ENCODE data around the gene TICRR.

The TICRR gene

DNA sequence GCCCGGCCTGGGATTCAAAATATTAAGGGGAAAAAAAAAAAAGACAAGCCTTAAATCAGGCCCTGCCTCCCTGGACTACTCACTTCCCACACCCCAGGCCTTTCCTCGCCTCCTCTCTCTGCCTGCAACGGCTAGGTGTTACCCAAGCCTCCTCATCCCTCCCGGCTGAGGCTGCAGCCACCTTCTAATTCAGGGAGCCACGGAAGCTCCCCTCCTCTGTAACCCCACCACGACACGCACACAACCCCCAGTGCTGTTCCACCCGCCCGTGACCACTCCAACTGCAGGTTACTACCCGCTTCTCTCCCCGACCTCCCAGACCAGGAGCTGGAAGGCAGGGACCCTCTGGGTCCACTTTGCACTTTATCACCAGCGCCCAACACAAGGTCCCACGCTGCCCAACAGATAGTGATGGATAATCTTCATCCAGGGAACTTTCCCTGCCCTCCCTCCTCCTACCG lies 79.1 kb downstream of the TICRR start:
- DNase-seq (ENCODE audit: low spot score), result no peak

DNA sequence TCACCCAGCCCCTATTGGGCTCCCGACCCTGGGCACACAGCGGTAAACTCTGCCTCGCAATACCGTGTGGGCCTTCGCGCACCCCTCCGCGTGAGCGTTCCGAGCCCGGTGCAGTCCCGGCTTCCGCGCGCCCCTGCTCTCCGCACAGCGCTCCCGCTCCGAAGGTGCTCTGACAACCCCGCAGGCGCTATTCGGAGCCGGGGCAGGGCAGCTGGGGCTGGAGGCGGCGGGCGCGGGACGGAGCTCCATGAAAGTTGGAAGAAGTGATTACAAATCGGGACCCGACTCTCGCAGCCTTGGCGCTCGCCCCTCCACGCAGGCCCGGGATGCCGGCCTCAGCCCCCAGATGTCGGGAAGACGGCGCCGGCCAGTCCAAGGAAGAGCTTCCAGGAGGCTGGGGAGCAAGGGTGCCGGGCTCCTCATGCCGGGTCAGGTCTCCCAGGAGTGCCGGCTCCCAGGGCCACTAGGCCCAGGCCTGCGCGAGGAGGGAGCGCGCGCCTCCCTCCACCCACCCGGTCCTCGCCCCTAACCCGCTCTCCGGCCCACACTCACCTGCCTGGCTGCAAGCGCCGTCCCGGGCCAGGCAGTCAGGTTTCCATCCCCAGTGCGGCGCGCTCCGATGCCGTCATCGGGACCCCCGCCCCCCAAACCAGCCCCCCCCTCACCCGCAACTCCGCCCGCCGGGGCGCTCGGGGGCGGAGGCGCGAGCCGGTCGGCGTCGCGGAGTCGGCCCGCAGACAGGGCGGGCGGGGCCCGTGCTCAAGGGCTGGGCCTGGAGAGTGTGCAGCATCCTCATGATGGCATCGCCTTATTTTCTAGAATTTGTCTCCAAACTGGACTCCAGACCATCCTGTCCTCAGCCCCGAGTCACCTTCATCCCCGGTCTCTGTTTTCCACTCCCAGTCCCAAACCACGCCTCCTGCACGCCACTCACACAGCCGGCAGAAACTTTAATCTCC lies 79.9 kb downstream of the TICRR start, which contains the start of gene KIF7:
KIF7 (minus strand) TSS at position 621 of the 959 bp plus-strand sequence. CDS start 2,537 bp downstream, outside the sequence.
- peak; percentile 90 for DNase-seq (ENCODE audit: low spot score)

DNA sequence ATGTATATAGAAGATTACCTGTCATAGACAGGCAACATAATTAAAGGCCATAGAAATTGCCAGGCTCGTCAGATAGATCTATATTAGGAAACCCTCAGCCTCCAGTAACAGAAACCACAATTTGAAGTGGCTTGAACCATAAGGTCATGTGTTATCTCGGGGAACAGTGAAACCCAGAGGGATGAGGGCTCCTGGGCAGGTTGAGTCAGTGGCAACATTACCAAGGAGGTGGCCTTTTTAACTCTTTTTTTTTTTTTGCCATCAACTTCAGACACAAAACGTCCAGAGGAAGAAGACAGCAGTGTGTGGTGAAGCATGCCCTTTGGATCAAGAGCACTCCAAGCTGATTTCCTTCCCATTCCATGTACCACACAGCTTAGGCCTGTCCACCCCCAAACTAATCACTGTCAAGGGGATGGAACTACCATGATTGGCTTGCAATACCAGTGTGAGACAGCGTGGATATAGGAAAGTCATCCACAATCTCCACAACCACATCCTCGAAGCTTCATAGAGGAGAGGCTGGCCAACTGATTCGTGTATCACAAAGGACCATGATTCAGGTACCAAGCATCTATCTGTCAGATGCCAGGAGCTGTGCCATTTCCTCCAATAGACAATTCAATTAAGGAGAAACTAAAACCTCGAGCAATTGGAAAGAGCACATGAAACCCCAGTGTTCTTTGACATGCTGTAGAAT lies 81.0 kb downstream of the TICRR start:
- DNase-seq (ENCODE audit: low spot score), result no peak

DNA sequence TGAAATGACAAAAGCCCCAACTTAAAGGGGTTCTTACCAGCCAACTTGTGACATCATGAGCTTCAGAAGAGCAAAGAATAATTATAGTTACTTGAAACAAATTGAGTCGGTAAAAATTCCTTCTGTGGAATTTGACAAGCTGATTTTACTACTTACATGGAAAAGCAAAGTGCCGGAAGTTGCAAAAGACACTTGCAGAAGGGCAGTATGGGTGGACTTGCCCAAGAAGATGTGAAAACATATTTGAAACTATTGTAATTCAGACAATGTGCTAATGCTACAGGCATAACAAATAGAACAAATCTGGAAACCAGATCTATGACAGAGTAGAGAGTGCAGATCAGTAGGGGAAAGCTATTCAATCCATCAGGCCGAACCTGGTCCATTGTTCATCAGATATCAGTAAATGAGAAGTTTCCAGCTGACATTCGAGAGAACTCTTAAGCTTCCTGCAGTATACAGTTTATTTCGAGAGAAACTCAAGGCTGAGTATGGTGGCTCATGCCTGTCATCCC lies 82.5 kb downstream of the TICRR start:
- DNase-seq (ENCODE audit: low spot score), result no peak

DNA sequence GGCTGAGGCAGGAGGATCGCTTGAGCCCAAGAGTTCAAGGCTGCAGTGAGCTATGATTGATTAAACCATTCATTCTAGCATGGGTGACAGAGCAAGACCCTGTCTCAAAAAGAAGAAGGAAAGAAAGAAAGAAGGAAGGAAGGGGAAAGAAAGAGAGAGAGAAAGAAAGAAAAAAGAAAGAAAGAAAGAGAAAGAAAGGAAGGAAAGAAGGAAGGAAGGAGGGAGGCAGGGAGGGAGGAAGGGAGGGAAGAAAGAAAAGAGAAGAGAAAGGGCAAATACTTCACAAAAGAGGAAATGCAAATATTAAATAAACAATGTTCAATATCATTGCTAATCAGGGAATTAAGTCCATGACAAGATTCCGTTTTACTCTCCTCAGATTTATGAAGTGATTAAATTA lies 84.0 kb downstream of the TICRR start:
- DNase-seq (ENCODE audit: low spot score), result no peak

DNA sequence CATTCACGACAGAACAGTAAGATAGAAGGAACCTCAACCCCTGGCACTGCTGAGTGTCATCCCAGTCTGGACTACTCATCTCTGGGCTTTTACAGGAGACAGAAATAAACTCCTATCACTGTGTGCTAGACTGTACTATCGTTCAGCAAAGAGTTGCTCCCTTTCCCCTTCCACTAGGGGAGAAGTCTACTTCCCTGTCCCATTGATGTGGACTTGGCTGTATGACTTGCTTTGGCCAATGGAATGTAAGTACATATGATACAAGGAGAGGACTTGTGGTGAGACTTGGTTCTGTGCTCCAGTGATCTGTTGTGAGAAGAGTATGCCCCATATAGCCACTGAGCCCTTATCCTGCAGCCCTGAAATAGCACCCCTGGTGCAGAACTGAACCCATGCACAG lies 85.3 kb downstream of the TICRR start:
- no peak for DNase-seq (ENCODE audit: low spot score)

DNA sequence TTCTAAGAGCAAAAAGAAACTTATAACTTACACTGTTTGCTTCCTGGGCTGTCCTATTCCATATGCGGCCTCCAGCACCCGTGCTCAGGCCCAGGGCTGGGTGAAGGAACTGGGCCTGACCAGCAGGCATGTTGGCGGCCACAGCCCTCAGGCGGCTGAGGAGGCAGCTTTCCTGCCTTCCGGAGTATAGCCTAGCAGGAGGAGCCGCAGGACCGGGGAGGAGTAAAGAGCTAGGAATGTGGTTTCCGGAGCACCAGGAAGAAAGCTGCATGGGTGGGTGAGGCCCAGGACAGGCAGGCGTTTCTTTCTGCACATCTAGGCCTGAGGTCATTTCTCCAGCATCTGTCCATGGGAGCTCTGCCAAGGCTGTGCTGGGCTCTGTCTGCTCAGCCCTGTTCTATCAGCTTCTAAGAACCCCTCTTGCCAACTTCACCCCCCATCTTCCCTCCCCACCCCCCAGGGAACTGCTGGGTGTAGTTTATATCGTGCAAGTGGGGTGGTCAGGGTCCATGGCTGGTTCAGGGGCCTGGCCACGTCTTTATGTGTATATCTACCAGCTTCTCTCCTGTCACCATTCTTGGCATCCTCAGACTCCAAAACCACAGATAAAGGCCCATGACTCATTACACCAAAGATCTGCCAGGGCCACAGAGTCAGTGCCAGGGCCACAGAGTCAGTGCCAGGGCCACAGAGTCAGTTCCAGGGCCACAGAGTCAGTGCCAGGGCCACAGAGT lies 87.8 kb downstream of the TICRR start:
- DNase-seq (ENCODE audit: low spot score), result no peak

DNA sequence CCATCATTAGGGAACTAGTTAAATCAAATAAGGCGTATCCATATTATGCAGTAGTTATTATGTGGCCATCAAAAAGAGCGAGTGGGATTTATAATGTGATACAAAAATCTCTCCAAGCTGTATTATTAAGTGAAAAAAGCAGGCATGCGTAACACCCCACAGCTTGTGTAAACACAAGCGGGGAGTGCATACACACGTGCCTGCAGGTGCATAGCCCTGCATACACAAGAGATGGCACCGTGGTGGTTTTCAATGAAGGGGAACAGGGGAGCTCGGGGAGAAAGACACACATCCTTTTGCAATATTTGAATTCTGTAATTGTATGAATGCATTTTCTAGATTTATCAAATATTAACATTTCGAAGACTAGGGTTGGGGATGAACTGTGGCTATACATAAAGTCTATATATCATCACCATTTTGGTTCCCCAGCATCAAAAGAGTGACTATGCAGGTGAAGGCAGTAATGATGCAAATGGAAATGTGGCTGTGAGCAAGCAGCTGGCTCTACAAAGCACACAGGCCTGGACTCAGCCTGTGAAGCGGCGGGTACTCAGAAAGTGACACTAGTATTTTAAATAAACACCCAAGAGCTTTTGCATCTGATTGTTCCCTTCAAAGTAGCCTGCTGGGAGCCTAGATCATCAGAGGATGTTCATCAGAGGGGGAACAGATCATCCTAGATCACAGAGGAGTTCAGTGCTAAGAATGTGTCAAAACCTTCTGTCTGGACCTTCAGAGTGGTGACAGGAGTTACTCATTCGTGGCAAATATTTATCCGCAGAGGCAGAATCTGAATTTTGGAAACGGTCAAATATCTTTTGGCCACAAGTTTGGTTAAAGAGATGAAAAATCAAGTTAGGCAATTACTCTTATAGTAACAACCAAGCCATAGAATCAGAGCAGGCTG lies 89.4 kb downstream of the TICRR start:
- DNase-seq (ENCODE audit: low spot score), result no peak

DNA sequence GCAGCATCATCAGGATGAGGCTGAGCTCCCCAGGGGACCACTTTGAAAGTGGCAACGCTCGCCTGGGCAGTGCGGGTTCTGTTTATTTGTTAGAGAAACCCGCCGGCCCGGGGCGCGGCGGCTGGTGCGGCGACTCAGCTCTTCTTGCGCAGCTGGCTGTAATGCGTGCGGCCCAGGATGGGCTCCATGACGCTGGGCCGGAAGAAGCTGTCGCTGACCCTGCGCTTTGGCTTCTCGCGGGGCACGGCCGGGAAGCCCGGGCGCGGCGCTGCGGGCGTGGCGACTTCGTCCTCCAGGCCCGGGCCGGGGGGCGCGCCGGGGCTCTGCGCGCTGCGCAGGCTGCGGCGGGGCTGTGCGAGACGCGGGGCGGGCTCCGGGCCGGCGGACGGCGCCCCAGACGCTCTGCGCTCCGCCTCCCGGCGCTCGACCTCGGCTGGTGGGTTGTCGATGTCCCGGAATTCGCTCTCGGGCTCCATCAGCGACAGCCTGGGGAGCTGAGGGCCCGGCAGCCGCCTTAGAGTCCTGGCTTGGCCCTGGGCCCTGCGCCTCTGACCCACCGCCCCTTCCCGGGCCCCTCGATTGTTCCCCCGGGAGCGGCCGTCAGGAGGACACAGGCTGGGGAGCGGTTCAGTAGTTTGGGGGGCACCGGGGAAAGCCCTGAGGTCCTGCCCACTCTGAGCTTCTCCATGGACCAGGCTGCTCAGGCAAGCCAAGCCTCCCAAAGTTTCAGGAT lies 90.3 kb downstream of the TICRR start:
- peak; percentile 45 for DNase-seq (ENCODE audit: low spot score)

DNA sequence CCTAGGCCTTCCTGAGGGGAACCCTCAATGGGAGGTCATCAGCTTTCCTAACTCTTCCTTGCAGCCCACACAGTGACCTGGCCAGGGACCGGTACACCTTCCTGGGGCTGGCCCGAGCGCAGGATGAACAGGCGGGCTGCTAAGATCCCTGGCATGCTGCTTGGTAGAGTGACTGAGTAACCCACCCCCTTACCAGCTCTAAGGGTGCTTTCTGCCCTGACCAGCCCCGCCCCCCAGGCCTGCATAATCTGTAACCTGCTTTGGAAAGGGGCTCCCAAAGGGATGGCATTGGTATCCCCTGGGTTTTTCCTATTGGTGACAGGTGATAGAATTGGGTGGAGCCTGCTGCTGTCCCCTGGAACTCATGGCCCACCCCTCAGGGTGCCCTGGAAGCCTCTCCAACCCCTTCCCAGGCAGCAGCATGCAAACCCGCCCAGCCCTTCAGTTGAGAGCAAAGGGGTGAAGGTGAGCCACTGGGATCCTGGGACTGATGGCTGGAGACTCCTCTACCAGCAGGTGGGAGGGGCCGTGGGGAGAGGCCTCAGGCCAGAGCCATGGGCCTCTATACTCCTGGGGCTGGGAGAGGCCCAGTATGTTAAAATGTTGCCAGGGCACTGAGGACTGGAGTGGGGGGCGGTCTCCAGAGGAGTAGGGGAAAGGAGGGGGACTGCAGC lies 91.1 kb downstream of the TICRR start:
- no peak for DNase-seq (ENCODE audit: low spot score)

DNA sequence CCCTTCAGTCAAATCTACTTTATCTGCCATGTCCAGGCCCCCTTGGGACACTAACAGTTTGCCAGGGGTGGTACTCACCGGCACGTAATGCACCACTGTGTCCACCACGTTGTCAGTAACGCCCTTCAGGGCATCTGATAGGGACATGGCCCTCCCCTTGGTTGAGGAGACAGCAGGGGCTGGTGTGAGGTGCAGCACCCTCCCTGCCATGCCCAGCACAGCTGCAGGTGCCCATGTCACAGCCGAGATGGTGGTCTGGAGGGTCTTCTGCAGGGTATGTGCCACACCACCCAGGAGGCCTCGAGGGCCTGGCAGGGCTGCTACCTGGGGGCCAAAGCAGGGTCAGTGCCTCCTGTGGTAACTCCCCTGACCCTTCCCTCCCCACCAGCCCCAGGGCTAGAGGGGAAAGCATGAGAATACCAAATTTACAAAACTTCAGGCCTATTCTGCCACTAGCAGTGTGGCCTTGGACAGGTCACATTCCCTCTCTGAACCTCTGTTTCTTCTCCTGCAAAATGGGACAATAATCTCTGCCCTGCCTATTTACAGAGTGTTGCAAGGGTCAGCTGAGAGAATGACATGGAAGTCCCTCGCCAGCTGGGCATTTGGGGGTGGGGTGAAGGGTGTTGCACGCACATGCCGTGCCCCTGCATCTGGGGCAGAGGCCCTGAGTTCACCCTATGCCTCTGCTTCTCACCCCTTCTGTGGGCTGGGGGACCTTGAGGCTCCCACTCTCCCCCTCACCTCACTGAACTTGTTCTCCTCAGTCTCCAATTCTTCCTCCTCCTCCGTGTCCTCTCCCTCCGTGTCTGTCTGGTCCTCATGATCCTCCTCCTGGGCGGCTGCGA lies 91.8 kb downstream of the TICRR start:
- DNase-seq (ENCODE audit: low spot score), result no peak

DNA sequence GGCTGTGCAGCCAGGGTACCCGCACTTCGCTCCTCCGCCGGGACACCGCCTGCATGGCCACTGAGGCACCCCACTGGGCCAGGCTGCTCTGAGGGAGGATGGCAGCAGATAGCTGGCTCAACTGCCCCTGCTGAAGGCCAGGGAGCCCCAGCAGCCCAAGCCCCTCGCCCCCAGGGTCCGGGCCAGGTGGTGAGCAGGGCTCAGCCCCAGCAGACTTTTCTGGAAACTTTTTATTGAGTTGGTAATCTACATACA lies 92.4 kb downstream of the TICRR start:
- DNase-seq (ENCODE audit: low spot score), result no peak

DNA sequence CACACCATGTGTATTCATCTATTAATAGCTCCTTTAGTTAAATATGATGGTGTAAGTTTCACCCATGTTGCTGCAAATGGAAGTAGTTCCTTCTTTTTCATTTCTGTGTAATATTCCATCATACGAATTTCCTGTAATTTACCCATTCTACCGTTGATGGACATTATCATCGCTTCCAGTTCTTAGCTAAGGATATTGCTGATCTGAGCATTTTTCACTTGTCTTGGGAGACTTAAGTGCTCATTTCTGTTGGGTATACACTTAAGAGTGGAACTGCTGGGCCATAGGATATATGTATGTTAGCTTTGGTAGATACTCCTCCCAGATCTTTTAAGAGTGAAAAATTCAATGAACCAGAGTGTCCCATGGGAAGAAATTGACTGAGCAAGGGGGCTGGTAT lies 92.9 kb downstream of the TICRR start:
- DNase-seq (ENCODE audit: low spot score), result no peak

DNA sequence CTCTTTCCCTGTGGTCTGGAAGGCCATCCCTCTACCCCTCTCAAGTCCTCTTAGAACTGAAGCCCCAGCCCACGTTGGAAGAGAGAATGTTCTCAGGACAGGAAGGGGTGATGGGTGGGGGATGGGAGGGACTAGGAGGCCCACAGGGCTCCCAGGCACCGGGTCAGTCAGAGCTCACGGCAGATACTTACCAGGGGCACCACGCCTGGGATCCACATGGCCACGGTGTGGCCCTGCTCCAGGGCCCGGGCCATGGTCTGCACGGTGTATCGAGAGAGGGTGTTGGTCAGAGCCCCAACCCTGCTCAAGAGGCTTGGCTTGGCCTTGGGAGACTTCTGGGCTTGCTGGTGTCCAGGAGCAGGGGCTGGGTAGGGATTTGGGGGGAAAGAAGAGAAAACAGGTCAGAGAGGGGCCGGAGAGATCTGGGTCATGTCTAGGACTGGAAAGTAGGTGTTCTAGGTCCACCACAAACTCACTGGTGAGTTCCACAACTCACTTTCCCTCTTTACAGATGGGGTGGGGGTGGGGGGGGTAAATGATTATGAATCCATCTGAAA lies 94.1 kb downstream of the TICRR start:
- no peak for DNase-seq (ENCODE audit: low spot score)

DNA sequence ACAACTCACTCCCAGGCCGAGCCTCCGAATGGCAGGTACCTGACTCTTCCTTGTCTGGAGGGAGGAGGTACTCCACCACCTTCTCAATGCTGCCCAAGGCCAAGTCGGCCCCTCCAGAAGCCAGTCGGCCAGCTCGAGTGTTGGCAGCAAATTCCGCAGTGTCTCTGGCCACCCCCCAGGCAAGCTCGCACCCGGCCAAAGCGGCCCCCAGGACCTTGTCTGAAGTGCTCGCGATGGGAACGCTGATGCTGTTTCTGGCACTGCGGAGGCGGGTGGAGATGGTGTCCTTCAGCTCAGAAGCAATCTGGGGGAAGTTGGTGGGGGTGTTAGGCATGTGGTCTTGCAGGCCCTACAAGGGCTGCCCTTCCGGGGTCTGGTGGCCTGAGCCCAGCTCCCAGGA lies 94.7 kb downstream of the TICRR start:
- no peak for DNase-seq (ENCODE audit: low spot score)

DNA sequence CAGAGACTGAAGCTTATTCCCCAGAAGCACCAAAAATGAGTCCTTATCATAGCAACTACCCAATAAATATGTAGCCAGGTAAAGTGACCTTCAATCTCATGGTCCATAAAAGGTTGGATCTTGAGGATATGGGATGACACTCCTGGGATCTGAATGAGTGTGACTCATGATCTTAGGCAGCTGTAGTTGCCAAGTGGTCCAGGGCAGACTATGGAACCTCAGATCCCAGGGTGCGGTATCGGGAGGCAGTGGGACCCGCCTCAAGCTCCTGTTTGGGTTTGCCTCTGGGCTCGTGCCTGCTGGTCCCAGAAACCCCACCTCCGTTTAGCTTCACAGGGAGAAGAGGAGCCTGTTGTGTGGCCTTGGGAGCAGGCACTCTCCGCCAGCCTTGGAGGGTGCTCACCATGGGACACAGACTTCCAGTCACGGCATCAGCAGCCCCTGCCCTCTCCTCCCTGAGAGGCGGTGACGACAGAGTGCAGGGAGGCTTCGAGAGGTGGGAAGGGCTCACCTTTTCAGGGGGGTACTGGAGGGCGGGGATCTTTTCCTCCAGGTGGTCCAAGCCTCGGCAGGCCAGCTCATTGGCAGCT lies 95.8 kb downstream of the TICRR start:
- DNase-seq (ENCODE audit: low spot score), result no peak

DNA sequence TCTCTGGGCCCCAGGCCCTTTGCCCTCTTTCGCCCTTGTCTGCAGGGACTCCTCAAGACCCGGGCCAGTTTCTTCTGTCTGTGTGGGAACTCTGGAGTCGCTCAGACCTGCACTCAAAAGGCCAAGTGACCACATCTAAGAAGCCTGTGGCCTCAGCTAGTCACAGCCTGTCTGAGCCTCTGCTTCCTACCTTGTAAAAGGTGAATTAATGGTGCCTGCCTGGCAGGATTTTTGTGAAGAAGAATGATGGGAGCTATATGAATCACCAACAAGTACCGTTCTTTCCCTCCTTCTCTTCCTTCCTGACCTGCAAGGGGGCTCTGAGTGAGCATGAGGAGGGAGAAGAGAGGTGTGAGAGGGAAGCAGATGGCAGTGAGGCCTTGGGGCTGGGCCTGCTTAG lies 96.4 kb downstream of the TICRR start:
- no peak for DNase-seq (ENCODE audit: low spot score)
